AG04449 (cell line): Measurements from ENCODE around the gene GAN.

Experiments
- CTCF ChIA-PET: fragments of 350-600 bp; formaldehyde crosslinking; extraction: SDS; loops from one replicate; lab custom pipeline; 2021; ENCODE audit warnings: antibody characterized with exemption; lab: Yijun Ruan, JAX
- POLR2A ChIA-PET: fragments of 400-600, 350-600 bp; formaldehyde crosslinking; extraction: SDS; loops from one replicate; lab custom pipeline; 2020; ENCODE audit warnings: antibody characterized with exemption, inconsistent platforms; lab: Yijun Ruan, JAX
- DNase-seq: peaks from one replicate; pipeline ENCODE4 v3.0.0-alpha.2; 2010; ENCODE audit warnings: low read depth, low spot score
- H3K4me3 ChIP-seq: 2 replicates; pipeline ENCODE4 v1.5.1; 2011; ENCODE audit warnings: low read depth, mild to moderate bottlenecking, control low read depth, low read length
- TF ChIP-seq, protein P1 (sequence below): IDR thresholded peaks from one replicate; pipeline ENCODE4 v1.5.1; 2011; ENCODE audit warnings: mild to moderate bottlenecking, moderate library complexity, low read length, control low read depth, inconsistent platforms; ENCODE audit not compliant: insufficient read depth; ENCODE audit errors: missing control alignments

Gene GAN

DNA sequence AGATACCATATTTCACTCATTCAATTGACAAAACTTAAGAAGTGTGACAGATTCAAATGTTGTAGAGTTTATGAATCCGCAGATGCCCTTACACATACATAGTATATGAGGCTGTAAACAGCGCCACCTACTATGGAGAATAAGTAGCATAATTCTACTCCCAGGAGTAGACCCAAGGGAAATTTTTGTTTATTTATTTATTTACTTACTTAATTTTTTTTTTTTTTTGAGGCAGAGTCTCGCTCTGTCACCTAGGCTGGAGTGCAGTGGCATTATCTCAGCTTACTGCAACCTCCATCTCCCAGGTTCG is 35.5 kb downstream of the GAN start:
- DNase-seq = no peak
- TF ChIP-seq, protein P1, sequence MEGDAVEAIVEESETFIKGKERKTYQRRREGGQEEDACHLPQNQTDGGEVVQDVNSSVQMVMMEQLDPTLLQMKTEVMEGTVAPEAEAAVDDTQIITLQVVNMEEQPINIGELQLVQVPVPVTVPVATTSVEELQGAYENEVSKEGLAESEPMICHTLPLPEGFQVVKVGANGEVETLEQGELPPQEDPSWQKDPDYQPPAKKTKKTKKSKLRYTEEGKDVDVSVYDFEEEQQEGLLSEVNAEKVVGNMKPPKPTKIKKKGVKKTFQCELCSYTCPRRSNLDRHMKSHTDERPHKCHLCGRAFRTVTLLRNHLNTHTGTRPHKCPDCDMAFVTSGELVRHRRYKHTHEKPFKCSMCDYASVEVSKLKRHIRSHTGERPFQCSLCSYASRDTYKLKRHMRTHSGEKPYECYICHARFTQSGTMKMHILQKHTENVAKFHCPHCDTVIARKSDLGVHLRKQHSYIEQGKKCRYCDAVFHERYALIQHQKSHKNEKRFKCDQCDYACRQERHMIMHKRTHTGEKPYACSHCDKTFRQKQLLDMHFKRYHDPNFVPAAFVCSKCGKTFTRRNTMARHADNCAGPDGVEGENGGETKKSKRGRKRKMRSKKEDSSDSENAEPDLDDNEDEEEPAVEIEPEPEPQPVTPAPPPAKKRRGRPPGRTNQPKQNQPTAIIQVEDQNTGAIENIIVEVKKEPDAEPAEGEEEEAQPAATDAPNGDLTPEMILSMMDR = no peak
- no peak overlapping the region for H3K4me3 ChIP-seq
- ChIA-PET CTCF (interaction anchor here (1.1 to 3.9 kb wide), 3 partner anchors 8 to 32 kb away, joined by 3 to 17 read pairs (median 5); no protein-coding TSS in a partner anchor), POLR2A (no interaction called here)

DNA sequence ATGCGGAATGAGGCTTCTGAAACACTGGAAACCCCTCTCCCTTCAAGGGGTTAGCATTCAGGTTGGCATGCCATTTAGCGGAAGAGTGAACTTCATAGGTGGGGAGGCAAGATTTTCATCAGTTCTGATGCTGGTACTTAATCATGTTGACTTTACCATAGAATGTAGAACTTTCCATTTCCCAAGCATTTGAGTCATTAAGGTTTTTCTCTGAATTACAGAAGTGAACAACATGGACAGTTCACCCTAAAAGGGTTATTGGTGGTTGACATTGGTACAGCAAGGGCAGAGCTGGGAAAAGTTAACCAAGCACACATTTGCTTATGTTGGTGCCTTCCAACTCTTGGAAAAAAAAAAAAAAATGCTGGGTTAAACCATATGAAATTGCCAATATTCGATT is 39.1 kb downstream of the GAN start:
- CTCF ChIA-PET = interaction anchor here (3.2 kb wide), 1 partner anchor 11 kb away, joined by 23 read pairs; no protein-coding TSS in a partner anchor
- POLR2A ChIA-PET = no interaction called here
- TF ChIP-seq, protein P1 = no peak
- H3K4me3 ChIP-seq = no peak overlapping the region
- DNase-seq = no peak

DNA sequence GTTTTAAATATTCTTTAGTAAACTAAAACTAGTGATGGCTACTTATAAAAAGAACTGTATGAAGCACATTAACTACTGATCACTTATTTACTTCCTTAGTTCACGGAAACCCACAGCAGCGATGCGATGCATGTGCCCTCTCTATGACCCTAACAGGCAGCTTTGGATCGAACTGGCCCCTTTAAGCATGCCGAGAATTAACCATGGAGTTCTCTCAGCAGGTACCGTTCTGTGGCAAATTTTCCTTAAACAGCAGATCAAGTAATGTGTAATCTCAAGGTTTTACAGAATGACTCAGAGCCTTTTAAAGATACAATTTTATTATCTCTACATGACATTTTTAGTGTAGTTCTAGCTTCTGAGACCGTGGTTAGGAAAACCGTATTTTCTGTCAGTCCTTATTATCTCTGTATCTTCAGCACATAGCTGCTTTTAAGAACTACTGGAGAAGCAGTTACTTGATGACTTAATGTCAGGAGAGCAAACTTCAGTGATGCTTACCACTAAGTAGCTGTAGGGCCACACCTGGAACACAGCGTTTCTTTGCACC is 43.0 kb downstream of the GAN start:
- TF ChIP-seq, protein P1 = no peak
- POLR2A ChIA-PET = no interaction called here
- DNase-seq = no peak
- CTCF ChIA-PET = interaction anchor here (0.8 to 1.6 kb wide), 3 partner anchors 8 to 380 kb away, joined by 3 to 4 read pairs (median 3); no protein-coding TSS in a partner anchor
- H3K4me3 ChIP-seq = no peak overlapping the region

DNA sequence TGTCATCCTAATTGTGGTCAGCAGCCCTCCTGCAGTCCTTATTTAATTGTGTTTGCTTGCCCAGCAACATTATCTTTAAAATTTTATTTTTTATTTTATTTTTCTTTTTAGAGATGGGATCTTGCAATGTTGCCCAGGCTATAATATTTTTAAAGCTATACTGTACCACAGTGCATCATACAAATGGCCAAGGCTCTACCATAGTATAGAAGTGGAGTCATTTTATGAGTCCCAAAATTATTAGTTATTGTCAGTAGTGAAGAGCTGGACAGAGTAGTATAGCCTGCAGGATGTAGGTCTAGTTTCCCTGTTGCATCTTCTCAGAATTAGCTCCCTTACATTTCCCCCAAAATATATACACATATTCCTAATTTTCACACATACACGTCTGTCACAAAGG is 44.1 kb downstream of the GAN start:
- H3K4me3 ChIP-seq = no peak overlapping the region
- CTCF ChIA-PET = interaction anchor here (1.6 kb wide), 1 partner anchor 22 kb away, joined by 4 read pairs; no protein-coding TSS in a partner anchor
- no peak for DNase-seq
- TF ChIP-seq, protein P1 = no peak
- POLR2A ChIA-PET = interaction anchor here (0.7 kb wide), 1 partner anchor 12 kb away, joined by 5 read pairs; no protein-coding TSS in a partner anchor

DNA sequence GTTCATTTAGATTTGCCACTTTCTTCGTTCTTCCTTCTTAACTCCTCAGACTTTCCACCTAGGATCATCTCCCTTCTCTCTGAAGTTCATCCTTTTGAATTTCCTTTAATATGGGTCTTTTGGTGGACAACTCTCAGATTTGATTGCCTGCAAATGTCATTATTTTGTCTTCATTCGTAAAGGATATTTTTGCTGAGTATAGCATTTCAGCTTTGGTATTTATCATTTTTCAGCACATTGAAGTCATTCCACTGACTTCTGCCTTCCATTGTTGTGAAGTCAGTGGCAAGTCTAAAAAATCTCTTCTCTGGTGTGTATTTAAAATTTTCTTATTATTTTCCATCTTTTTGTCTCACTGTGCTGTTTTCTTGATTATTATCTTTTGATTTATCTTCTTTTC is 45.4 kb downstream of the GAN start:
- H3K4me3 ChIP-seq = no peak overlapping the region
- DNase-seq = no peak
- ChIA-PET POLR2A (no interaction called here), CTCF (no interaction called here)
- TF ChIP-seq, protein P1 = no peak

DNA sequence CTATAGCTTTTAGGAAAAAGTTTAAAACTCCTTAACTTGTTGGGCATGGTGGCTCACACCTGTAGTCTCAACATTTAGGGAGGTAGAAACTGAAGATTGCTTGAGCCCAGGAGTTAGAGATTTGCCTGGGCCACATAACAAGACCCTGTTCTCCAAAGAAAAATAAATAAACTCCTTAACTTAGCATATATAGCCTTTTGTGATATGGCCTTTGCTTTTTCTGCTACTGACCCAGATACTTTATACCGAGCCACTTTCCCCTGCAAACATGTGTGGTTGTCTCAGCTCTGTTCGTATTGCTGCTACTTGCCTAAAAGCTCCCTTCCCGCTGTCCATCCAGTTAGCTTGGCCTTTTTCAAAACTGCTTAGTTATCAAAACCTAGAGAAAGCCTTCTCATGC is 51.0 kb downstream of the GAN start:
- DNase-seq = no peak
- POLR2A ChIA-PET = no interaction called here
- CTCF ChIA-PET = interaction anchor here (0.7 to 10.1 kb wide), 21 partner anchors 10 to 509 kb away, joined by 3 to 117 read pairs (median 5); partner anchors contain the start of gene GAN
- H3K4me3 ChIP-seq = no peak overlapping the region
- TF ChIP-seq, protein P1 = no peak
